GM18499 (cell line): Measurements from ENCODE around the gene HOOK1.
"Not testable (repeated sequence)": the region's sequence is repeated elsewhere in the genome, so short reads cannot be mapped to it uniquely, and the experiment has no call there.

ENCODE experiments used
- ATAC-seq: cut with Tn5 transposase; IDR thresholded peaks from one replicate; pipeline ENCODE4 v1.9.1; 2021; ENCODE audit warnings: moderate number of reproducible peaks; ENCODE audit not compliant: insufficient read depth, unreplicated experiment

HOOK1 gene

DNA sequence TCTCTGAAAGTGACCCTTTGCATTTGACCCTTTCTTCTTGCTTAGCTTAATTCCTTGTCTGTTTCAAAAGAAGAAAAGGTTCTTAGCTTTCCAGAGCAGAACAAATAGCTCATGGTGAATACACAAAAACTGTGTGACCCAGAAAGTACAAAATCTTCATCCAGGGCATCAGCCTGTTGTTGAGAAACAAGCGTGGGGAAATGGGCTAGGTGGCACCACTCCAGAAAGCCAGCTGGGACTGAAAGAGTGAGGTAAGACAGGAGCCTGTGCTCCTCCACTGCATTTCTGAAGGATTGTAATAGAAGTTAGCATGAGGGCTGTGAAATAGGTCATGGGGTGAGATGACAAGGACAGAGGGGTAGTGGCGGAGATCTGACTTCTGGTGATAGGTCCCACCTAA is 66.0 kb downstream of the HOOK1 start:
- ATAC-seq: no peak

DNA sequence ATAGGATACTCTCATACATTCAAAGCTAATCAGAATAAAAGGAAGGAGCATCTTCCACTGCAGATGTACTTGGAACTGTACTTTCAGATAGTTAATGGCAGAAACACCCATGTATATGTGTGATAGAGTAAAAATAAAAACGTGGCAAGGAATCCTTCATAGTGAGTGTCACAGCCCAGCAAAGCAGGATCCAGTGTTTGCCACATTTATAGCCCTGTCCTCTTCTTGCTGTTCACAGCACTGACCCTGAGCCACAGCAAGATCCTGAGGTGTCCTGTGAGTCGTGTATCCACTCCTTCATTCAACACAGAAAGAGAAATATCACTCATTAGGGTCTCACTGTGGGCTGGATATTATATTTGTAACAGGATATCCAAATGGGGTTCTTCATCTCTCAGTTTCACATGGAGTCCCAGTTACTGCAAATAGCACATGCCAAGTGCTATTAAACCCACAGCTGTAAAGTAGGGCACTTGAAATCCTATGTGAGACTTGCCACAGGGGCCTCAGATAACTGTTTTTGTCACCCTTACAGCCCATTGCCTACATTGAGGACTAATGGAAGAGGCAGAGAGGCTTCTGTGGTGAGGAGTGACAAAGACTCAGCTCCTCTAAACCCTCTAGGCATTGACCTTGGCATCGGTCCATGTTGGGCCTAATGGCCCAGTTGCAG is 70.5 kb downstream of the HOOK1 start:
- no peak for ATAC-seq

DNA sequence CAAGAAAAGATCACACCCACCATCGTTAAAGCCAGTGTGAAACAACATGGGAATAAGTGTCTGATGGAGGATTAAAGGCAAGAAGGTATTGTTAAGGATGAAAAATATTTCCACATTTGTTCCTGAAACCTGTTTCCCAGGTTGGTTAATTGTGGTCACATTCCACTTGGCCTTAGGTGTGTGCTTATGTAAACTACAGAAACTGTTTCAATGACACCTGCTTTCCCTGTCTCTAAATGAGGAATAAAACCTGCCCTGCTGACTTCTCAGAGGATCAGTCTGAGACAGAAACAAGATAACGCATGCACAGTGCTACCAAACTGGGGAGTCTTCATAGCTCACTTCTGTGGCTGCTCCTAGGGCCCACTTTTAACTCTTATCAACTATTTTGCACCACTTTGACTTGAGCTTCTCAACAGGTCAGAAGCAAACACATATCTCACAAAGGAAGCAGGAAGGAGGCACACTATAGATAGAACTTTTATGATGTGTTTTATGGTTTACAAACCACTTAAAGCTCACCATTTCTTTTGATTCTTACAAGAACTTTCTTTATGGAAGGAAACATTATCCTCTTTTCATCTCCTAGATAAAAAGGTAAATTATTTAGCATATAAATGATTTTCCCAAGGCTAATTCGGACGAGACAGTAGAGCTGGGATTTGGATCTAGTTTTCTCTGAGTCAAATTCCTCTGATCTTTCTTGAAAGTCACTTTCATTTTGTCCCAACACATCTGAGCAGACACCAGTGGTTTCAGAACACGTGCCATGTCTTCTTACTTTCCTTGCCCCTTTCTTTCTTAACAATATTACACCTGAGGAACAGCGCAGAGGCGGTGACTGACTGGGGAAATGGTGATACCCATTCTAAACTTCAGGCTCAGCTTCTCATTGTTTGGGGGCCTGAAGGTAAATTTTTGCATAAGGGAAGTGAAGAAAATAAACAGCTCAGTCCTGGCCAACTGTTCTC is 78.4 kb downstream of the HOOK1 start:
- no peak for ATAC-seq

DNA sequence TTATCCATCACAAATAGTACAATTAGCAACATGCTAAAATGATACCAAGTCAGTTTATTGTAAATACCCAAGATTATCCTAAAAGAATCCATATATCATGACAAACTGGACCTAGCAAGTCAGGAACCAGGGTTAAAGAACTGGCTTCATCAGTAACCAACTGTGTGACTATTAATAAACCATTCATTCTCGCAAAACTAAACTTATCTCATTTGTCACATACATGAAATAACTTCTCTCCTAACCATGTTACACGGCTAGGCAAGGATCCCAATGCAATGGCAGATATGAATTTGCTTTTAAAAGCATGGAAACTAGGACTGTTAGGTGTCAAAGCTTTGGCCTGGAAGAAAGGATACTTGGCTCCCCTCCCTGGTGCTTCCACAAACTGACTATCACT is 82.4 kb downstream of the HOOK1 start:
- ATAC-seq: no peak

DNA sequence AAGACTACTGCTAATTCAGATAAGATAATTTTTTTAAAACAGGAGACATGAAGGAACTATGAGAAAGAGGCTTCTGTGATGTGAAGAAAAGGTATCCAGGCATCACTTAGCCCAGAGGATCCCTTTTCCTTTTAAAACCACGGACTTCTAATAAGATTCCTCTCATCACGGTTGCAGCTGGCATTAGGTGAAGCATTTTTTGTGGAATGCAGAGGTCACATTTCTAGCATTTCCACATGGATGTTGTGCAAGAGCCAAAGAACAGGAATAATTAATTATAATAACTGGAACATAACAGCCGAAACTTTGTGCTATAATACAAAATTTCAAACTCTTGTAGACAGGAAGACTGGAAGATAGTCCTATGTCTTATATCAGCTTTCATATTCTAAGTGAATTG is 84.2 kb downstream of the HOOK1 start:
- no peak for ATAC-seq

DNA sequence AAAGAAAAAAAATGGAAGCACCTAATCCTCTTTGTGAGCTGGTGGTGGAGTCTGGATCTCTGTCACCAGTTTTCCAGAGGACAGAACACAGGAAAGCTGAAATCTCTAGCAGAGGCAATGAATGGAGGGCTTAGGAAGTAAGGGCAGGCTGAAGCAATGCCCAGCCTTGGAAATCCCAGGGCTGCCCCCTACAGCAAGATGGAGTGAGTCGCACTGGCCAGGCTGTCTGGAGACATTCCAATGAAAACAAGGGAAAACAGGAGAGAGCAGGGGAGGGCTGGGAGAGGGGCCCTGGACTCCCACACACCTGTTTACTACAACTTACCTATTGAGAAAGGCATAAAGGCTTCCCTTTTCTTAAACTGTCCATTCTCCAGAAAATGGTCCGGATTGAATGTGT is 85.9 kb downstream of the HOOK1 start:
- no peak for ATAC-seq

DNA sequence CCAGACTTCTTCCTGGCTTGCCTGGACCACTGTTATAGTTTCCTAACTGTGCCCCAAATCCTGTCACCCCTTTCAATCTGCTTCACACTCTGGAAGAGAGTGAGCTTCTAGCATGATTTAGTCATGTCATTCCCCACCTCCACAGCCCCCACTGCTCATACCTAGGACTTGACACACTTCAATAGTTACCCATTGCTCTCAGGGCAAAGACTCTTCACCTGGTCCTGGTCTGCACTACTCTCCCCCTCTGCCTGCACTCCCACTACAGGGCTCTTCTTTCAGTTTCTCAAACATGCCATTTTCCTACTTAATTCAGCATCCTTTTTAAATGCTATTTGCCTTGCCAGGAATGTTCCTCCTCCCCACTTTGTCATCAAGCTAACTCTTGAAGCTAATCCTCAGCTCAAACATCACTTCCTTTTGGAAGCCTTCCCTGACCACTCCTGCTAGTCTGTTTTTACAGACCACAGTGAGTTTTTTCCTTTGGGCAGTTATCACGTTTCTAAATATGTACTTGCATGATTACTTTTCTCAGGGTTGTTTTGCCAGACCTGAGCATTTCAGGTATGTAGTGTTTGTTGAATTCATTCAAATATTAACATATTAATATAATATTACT is 87.1 kb downstream of the HOOK1 start:
- no peak for ATAC-seq

DNA sequence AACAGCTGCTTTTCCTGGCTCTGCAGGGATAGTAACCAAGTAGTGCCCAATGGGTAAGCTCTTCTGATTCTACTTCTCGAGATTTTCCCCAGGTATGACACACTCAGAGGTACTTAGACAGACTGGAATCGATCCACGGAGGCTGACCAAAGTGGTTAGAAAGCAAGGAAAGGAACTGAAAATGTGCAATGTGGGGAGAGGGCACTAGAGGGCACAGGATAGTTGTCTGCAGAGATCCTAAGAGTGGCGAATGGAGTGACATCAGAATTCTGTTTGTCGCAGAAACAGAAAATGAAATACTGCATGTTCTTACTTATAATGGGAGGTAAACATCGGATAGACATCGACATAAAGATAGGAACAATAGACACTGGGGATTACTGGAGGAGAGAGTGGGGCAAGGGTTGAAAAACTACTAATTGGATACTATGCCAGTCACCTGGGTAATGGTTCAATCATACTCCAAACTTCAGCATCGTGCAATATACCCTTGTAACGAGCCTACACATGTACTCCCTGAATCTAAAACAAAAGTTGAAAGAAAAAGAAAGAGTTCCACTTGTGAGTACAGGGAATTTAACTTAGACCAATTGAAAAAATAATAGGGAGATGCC is 88.5 kb downstream of the HOOK1 start:
- no peak for ATAC-seq

DNA sequence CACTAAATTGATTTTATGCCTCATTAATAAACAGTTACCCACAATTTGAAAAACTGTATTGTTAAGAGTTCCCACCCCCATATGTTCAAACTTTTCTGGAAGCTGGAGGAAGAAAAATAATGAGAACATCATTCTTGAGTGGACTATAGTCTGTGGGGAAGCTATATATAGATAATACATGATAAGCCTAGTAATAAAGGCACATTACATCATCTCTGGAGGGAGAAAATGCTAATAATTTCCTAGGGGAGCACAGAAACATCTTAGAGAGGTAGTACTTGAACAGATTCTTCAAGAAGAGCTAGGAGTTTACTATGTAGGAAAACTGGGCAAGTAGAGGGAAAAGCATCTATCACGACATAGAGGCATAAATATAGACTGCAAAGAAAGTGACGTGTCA is 92.2 kb downstream of the HOOK1 start:
- ATAC-seq: no peak

DNA sequence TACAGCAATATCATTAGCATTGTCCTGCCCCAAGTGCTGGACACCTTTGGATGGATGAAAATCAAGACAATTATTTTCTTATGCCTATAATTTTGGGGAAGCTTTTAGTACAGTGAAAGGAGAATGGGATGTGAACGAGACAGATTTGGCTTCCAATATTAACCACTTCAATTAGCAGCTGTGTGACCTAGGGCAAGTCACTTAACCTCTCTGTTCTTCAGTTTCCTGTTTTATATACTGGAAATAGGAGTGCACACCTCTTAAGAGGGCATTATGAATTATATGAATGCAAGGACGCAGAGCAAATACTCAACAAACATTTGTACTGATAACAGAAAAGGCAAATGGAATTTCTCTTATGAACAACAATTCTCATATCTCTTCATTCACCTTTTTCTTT is 93.3 kb downstream of the HOOK1 start:
- ATAC-seq: no peak

DNA sequence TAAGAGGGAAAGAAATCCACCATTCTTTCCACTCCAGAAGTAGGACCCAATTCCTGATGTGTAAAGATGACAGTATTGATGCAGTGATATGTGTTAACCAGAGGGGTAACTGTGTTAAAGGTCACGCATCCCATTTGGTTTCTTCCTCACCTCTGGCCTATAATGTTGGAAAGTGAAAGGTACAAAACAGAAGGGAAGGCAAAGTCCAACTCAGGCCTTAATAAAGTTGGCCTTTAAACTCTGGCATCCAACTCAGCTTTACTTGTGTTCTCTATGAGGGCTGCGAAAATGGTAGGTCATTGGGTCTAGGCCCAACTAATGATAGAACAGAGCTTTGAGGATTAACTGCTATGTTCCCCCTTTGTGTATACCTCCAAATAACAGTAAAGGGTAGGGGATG is 93.9 kb downstream of the HOOK1 start:
- ATAC-seq: no peak

DNA sequence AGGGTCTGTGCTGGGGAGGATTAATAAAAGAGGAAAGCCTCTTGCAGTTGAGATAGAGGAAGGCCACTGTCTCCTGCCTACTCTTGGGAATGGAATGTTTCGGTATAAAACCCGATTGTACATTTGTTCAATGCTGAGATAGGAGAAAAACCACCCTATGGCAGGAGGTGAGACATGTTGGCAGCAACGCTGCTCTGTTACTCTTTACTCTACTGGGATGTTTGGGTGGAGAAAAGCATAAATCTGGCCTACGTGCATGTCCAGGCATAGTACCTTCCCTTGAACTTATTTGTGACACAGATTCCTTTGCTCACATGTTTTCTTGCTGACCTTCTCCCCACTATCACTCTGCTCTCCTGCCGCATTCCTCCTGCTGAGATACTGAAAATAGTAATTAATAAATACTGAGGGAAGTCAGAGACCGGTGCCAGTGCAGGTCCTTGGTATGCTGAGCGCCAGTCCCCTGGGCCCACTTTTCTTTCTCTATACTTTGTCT is 100.1 kb downstream of the HOOK1 start:
- ATAC-seq: not testable (repeated sequence)

DNA sequence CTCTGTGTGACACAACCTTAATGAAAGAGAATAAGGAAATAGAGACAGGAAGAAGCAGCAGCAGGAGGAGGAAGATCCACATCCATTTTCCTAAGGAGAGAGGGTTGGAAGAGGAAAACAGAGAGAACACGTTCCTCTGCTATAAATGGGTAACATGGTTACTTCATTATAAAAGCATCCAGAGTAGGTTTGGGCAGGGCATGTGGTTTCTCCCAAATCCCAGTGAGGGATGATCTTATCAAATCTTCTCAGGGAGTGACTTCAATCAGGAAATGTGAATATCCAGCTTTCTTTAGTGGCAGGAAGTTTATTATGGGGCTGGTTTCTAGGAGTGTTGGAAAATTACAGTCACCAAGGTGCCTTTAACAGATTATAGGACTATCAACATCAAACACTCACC is 100.8 kb downstream of the HOOK1 start:
- no peak for ATAC-seq

DNA sequence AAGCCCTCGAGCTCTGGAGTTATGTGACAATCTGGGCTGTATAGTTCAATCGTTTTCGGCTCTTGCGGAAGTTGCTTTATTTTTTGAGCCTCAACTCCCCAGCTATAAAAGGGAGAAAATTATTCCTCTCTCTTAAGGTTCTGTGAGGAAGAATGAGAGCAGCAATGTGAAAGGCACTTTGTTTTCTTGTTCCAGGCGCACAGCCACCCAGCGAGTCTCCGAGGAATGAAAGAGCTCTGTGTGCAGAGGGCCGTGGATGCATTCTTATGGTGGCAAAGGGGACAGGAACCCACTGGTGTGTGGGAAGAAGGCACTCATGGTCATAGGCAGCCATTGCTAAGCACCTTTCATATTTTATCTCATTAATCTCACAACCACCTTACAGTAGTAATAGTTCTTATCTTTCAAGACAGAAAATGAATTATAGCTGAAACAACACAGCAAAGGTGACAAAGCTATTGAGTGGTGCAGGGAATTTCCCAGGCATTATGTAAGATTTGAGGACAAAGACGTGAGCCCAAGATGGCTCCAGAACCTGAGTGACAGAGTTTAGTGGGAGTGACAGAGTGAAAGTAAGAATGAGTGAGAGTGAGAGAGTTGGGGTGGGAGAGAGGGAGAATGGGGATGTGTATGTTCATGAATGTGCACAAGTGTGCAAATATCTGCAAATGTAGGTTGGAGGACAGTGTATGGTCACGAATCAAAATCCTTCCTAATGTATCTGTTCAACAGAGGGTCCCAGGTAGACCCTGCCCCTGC is 102.5 kb downstream of the HOOK1 start:
- no peak for ATAC-seq

DNA sequence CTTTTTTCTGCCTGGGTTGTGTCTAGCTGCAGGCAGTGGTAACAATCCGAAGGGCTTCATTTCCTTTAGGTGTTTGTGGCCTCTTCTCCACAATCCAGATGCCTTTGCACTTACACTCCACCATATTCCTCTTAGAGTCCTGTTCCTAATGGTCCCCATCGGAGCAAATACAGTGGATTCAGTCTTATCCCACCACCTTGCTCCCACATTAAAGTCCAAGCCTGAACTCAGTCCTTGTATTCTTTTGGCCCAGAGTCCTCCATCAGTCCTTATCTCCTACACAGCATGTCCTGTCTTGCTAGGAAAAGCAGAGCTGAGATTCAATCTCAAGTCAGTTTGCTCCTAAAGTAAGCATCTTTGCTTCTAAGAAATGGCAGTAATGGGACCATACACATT is 103.0 kb downstream of the HOOK1 start:
- ATAC-seq: no peak

DNA sequence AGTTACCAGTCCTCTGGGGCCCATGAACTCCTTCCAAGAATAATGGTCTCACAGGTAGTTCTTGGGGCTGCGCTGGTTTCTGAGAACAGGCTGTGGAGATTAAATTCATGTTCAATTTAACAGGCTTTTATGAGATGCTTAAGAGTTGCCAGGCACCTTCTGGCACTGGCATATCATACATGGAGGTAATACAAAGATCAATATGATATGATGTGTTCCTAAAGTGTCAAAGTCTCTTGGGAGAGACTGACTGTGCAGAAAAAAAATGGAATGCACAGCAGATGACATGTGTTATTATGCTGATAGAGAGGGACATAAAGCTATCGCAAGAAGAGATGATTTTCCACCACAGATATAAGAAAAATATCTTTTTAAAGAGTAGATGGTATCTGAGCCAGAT is 105.0 kb downstream of the HOOK1 start:
- ATAC-seq: no peak

DNA sequence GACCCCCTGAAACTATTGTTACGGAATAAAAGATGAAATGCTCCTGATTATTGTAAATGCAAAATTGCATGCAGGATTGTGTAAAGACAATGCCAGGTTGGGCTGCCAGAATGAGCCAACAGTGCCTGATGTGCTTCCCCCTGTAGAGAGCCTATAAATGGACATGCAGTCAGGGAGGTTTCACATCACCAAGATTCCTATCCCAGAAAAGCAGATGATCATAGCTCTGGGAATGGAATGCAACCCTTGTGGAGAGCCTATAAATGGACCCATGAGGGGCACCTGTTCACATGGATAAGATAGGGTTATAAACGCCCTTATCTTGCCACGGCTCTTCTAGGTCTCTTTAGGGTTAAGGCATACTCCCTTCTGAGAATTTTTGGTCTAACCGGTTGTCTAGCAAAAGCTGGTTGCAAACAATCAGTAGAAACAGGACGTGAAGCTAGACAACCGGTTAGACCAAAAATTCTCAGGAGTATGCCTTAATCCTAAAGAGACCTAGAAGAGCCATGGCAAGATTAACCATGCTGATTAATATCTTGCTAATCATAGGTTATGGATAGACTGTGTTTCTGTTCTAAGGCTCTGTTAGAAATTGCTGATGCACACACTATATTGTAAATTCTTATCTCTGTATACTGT is 106.6 kb downstream of the HOOK1 start:
- ATAC-seq: not testable (repeated sequence)

DNA sequence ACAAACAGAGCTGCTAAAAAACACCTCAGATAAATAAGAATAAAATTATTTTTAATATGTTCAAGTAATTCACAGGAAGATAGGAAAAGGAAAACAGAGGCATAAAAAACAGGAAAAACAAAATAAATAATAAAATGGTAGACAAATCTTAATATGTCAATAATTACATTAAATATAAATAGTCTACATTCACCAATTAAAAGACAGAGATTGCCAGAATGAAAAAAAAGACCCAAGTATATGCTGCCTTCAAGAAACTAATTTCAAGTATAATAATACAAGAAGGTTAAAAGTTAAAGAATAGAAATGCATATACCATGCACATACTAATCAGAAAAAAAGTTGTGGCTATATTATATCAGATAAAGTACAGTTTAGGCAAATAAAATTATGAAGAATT is 109.9 kb downstream of the HOOK1 start:
- no peak for ATAC-seq
